BLaER1 treated with 17β-estradiol and CSF1 and Interleukin-3, amounts not matched to agents 10 nM and 100 nM (cell line): ENCODE data around the gene DDX20.

ENCODE experiments used
- H3K27ac ChIP-seq, 11 experiments: shearing (Covaris generic); formaldehyde crosslinking; 2 replicates each; pipeline ENCODE4 v1.8.1; 2022
- H3K27me3 ChIP-seq, 11 experiments: shearing (Covaris generic); formaldehyde crosslinking; 2 replicates each; pipeline ENCODE4 v1.8.1; 2022
- H3K36me3 ChIP-seq, 11 experiments: shearing (Covaris generic); formaldehyde crosslinking; 2 replicates each; pipeline ENCODE4 v1.8.1; 2022
- H3K4me1 ChIP-seq, 10 experiments: shearing (Covaris generic); formaldehyde crosslinking; 2 replicates each; pipeline ENCODE4 v1.8.1; 2022
- H3K4me2 ChIP-seq, 11 experiments: shearing (Covaris generic); formaldehyde crosslinking; 2 replicates each; pipeline ENCODE4 v1.8.1; 2022
- H3K4me3 ChIP-seq, 10 experiments: shearing (Covaris generic); formaldehyde crosslinking; 2 replicates each; pipeline ENCODE4 v1.8.1; 2022
- H3K9ac ChIP-seq, 11 experiments: shearing (Covaris generic); formaldehyde crosslinking; 2 replicates each; pipeline ENCODE4 v1.8.1; 2022
- H3K9me3 ChIP-seq, 11 experiments: shearing (Covaris generic); formaldehyde crosslinking; replicated peaks in 1 of 11; 2 replicates each; pipeline ENCODE4 v1.8.1; 2022
- H4K20me1 ChIP-seq, 11 experiments: shearing (Covaris generic); formaldehyde crosslinking; 2 replicates each; pipeline ENCODE4 v1.8.1; 2022
- Cebpa-rat ChIP-seq, 11 experiments: shearing (Covaris generic); IDR thresholded peaks; 2 replicates each; pipeline ENCODE4 v1.8.1; 2022

The DDX20 gene

DNA sequence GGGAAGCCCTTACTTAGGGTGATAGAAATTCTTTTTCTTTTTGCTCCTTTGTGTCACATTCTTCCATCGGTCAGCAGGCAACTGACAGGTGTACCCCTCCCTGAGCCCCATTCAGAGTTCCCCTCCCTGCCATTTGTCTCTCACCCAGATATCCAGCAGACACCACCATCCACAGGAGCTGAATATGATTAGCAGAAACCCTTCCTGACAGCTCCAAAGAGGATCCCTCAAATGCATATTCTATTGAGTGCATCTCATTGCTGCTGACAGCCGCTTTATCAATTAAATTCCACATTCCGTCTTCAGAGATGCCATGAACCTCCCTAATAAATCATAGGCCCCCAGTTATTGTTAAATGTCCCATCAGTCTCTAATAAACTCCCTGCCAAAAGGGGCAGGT is 6.1 kb upstream of the DDX20 start:
- TF ChIP-seq Cebpa-rat (IDR thresholded peaks at IDR 0.05): no peak
- Histone ChIP-seq H3K36me3 (no peaks in the 10 kb centered on the region), H3K9me3 (no peaks in the 10 kb centered on the region), H3K4me2 (peak overlapping the region; percentile 58 to 86 (median 77)), H3K4me3 (no peak overlapping the region), H3K27me3 (no peaks in the 10 kb centered on the region), H3K27ac (peak overlapping the region in 4 of 11 experiments; percentile 59 to 68 (median 64); a peak in 7 of 22 replicates), H3K9ac (peak overlapping the region in 5 of 11 experiments; percentile 35 to 60 (median 55); a peak in 7 of 22 replicates), H3K4me1 (peaks cover 52 to 71% (median 63%) of the 10 kb centered on the region in 10 experiments), H4K20me1 (no peaks in the 10 kb centered on the region)

DNA sequence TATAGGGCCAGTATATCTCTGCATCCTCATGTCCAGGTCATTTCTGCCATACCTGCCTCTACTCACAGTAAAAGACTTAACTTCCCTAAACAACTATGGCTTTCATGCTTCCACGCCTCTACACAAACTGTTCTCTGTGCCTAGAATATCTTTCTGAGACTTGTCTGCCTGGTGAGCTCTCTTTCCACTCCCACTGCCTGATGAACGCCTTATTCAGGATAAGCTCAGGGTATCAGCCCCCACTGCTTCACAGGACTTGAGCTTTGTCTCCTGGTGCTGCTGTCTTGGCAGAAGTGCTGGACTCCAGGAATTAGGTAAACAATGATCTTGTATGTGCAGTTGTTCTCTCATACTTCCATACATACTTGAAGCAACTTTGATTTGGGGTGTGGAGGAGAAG is 4.8 kb upstream of the DDX20 start:
- Histone ChIP-seq H3K4me1 (peaks cover 55 to 74% (median 67%) of the 10 kb centered on the region in 10 experiments), H3K36me3 (no peaks in the 10 kb centered on the region), H3K27ac (no peak overlapping the region), H3K4me3 (no peak overlapping the region), H4K20me1 (no peaks in the 10 kb centered on the region), H3K9me3 (no peaks in the 10 kb centered on the region), H3K9ac (no peak overlapping the region), H3K27me3 (no peaks in the 10 kb centered on the region), H3K4me2 (peak overlapping the region in 6 of 11 experiments; percentile 64 to 83 (median 78); a peak in 6 of 22 replicates)
- TF ChIP-seq Cebpa-rat (IDR thresholded peaks at IDR 0.05): no peak

DNA sequence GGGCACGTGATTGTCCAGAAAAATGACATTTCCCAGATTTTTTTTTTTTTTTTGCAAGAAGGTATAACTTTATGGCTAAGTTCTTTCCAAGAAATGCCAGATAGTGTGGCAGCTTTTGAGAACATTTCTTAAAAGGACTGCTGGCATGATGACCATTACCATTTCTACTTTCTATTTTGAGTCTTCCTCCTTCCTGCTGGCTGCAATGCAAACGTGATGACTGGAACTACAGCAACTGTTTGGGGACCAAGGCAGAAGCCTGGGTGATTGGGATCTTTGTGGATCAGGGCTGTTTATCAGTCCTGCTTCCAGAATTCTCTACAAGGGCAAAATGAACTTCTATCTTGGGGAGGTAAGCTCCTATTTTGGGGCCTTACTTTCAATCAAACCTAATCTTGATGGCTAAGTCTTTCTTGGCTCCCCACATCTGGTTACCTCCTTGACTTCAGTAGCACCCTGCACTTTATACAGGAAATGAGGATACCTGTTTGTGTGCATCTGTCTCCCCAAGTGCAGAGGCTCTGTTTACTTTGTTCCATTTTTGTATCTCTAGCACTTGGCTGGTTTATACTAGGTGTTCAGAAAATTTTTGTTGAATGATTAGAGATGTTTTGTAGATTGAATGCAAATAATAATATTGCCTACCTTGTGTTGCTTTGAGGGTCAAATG is 3.7 kb upstream of the DDX20 start:
- Histone ChIP-seq H3K9ac (no peak overlapping the region), H3K4me2 (peak overlapping the region; percentile 28 to 81 (median 67); a peak in 21 of 22 replicates), H3K27ac (no peak overlapping the region), H3K4me3 (no peak overlapping the region), H3K36me3 (peaks cover 0 to 3% (median 1%) of the 10 kb centered on the region in 11 experiments; a peak in 9 of 22 replicates), H3K9me3 (no peaks in the 10 kb centered on the region), H4K20me1 (peaks cover 0 to 7% (median 2%) of the 10 kb centered on the region in 11 experiments; a peak in 7 of 22 replicates), H3K4me1 (peaks cover 58 to 80% (median 71%) of the 10 kb centered on the region in 10 experiments), H3K27me3 (no peaks in the 10 kb centered on the region)
- no peak for TF ChIP-seq Cebpa-rat (IDR thresholded peaks at IDR 0.05)

DNA sequence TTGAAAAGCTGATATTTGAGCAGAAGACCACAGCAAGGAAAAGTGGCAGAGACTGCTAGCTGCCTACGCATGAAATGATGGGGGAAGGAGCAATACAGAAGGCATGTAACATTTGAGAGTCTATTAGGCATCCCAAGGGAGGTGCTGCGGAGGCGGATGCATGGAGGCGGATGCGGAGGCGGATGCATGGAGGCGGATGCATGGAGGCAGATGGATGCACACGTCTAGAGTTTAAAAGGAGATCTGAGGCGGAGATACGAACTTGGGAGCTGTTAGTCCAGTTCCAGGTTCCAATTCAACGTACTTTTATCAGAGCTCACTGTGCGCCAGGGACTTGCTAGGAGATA is 744 bp upstream of the DDX20 start:
- H3K9ac ChIP-seq: peak overlapping the region; percentile 88 to 98 (median 96)
- no peaks in the 10 kb centered on the region for H3K9me3 ChIP-seq
- peaks cover 2 to 30% (median 25%) of the 10 kb centered on the region in 11 experiments; a peak in 21 of 22 replicates for H3K36me3 ChIP-seq
- H4K20me1 ChIP-seq: peaks cover 0 to 30% (median 16%) of the 10 kb centered on the region in 11 experiments; a peak in 7 of 22 replicates
- TF ChIP-seq Cebpa-rat (IDR thresholded peaks at IDR 0.05): no peak
- H3K27ac ChIP-seq: peak overlapping the region; percentile 83 to 98 (median 93); a peak in 21 of 22 replicates
- H3K4me3 ChIP-seq: peak overlapping the region; percentile 64 to 90 (median 81)
- no peaks in the 10 kb centered on the region for H3K27me3 ChIP-seq
- peaks cover 45 to 72% (median 61%) of the 10 kb centered on the region in 10 experiments for H3K4me1 ChIP-seq
- peak overlapping the region; percentile 80 to 96 (median 91) for H3K4me2 ChIP-seq

DNA sequence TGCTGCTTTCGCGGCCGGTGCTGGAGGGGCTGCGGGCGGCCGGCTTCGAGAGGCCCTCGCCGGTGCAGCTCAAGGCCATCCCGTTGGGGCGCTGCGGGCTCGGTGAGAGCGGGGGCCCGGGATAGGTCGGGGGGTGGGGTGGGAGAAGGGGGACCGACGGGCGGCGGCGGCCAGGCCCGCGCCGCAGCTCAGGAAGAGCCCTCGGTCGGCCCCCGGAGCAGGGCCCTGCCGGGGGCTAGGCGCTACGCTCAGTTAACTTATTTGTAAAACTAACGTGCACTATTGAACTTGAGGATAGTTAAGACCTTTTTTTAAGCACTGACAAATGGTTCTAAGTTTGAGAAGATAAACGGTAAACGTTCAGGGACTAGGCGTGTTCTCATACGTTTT is 418 bp downstream of the DDX20 start:
- Histone ChIP-seq H3K9ac (peak overlapping the region; percentile 88 to 98 (median 96)), H3K36me3 (peaks cover 13 to 42% (median 36%) of the 10 kb centered on the region in 11 experiments), H3K9me3 (no peaks in the 10 kb centered on the region), H3K4me3 (peak overlapping the region; percentile 64 to 90 (median 81)), H3K27me3 (no peaks in the 10 kb centered on the region), H3K27ac (peak overlapping the region; percentile 83 to 98 (median 93); a peak in 21 of 22 replicates), H3K4me1 (peaks cover 42 to 61% (median 54%) of the 10 kb centered on the region in 10 experiments), H4K20me1 (peaks cover 0 to 42% (median 16%) of the 10 kb centered on the region in 11 experiments; a peak in 7 of 22 replicates), H3K4me2 (peak overlapping the region; percentile 80 to 96 (median 91))
- no peak for TF ChIP-seq Cebpa-rat (IDR thresholded peaks at IDR 0.05)

DNA sequence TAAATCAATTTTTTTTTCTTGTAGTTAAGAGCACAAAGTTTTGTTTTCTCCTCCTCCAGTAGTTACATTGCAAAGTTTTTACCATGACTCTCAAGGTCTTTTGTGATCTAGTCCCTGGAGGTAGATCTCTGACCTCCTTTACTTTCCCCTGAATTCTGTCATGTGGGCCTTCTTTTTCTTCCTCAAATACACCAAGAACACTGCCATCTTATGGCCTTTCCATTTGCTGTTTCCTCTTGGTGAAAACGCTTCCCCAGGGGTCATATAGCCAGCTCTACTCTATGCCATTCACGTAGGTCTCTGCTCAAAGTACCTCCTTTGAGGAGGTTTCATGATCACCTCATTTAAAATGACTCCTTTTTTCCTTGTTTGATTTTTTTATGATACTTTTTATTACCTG is 2.7 kb downstream of the DDX20 start:
- Histone ChIP-seq H3K4me1 (peaks cover 29 to 41% (median 37%) of the 10 kb centered on the region in 10 experiments), H3K4me2 (peak overlapping the region; percentile 16 to 96 (median 90); a peak in 14 of 22 replicates), H3K36me3 (peaks cover 35 to 63% (median 59%) of the 10 kb centered on the region in 11 experiments), H3K9me3 (no peaks in the 10 kb centered on the region), H3K4me3 (no peak overlapping the region), H3K27me3 (no peaks in the 10 kb centered on the region), H3K27ac (no peak overlapping the region), H3K9ac (peak overlapping the region in 3 of 11 experiments; percentile 18 to 97 (median 96); a peak in 3 of 22 replicates), H4K20me1 (peaks cover 0 to 42% (median 16%) of the 10 kb centered on the region in 11 experiments; a peak in 7 of 22 replicates)
- no peak for TF ChIP-seq Cebpa-rat (IDR thresholded peaks at IDR 0.05)

DNA sequence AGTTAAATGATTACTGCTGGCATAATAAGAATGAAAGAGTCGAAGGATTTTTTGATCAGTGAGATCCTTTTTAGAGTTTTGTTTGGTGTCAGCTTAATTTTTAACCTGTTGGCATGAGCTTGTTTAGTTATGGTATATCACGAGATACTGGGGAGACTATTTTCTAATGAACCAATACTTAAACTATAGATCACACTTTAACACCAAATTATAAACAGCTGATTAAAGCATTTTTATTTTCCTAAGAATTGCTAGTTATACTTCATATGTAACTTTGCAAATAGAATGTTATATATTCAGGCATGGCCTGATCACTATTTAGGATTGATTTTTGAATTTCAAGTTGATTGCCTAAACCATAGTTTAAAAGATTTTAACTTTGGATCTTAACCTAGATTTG is 6.0 kb downstream of the DDX20 start:
- Histone ChIP-seq H3K36me3 (peaks cover 69 to 97% (median 92%) of the 10 kb centered on the region in 11 experiments), H3K9me3 (no peaks in the 10 kb centered on the region), H4K20me1 (peaks cover 0 to 69% (median 36%) of the 10 kb centered on the region in 11 experiments; a peak in 17 of 22 replicates), H3K9ac (no peak overlapping the region), H3K4me3 (no peak overlapping the region), H3K4me2 (no peak overlapping the region), H3K4me1 (peaks cover 13 to 24% (median 21%) of the 10 kb centered on the region in 10 experiments), H3K27me3 (no peaks in the 10 kb centered on the region), H3K27ac (no peak overlapping the region)
- no peak for TF ChIP-seq Cebpa-rat (IDR thresholded peaks at IDR 0.05)

DNA sequence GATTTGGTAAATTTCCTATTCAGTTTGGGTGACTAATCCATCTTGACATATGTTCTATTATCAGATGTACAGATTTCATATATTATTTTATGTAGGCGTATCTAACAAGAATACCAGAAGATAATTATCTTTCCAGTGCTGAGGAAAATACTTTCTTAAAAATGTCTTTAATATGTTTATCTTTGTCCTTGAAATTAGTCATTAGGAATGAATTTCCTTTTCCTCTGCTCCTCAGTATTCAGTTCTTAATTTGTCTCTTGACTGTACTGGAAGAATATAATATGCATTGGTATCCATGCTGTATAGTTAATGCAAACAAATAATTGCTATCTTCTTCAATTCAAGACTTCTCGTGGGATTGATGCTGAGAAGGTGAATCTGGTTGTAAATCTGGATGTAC is 6.6 kb downstream of the DDX20 start:
- no peak for TF ChIP-seq Cebpa-rat (IDR thresholded peaks at IDR 0.05)
- Histone ChIP-seq H3K27ac (no peak overlapping the region), H3K27me3 (no peaks in the 10 kb centered on the region), H4K20me1 (peaks cover 0 to 69% (median 36%) of the 10 kb centered on the region in 11 experiments; a peak in 18 of 22 replicates), H3K4me3 (no peak overlapping the region), H3K4me1 (peaks cover 7 to 18% (median 15%) of the 10 kb centered on the region in 10 experiments), H3K9me3 (no peaks in the 10 kb centered on the region), H3K9ac (no peak overlapping the region), H3K36me3 (peaks cover 75 to 99% (median 95%) of the 10 kb centered on the region in 11 experiments), H3K4me2 (no peak overlapping the region)

DNA sequence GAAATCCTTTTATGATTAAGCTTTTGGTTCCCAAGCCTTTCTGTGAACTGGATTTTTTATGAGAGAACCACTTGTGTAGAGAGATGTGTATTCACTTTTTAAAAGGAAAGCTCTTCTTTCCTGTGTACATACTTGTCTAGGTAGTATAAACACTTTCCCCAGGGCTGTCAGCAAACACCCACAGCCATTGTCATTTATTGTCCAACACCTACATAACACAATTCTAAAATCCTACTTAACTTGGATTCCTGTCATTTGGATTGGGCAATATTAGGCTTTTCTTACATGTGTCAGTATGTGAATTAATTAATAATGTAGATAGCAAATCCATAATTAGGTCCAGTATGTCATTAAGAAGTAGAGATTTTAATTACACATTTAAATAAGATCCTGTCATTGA is 12.3 kb downstream of the DDX20 start:
- peaks cover 57 to 82% (median 70%) of the 10 kb centered on the region in 11 experiments for H3K36me3 ChIP-seq
- H3K27me3 ChIP-seq: no peaks in the 10 kb centered on the region
- H4K20me1 ChIP-seq: peaks cover 0 to 70% (median 41%) of the 10 kb centered on the region in 11 experiments; a peak in 19 of 22 replicates
- no peak overlapping the region for H3K4me3 ChIP-seq
- peak overlapping the region in 2 of 11 experiments; percentile 4 to 24; a peak in 1 of 22 replicates for H3K9ac ChIP-seq
- H3K9me3 ChIP-seq: no peaks in the 10 kb centered on the region
- no peak for TF ChIP-seq Cebpa-rat (IDR thresholded peaks at IDR 0.05)
- no peaks in the 10 kb centered on the region for H3K4me1 ChIP-seq
- H3K27ac ChIP-seq: no peak overlapping the region
- H3K4me2 ChIP-seq: no peak overlapping the region
